ENCODE data around the gene SEZ6. TPM values are rescaled to one million over a fixed set of nuclear protein-coding genes. Genes with fewer than 3 reads are reported as not detected.

The SEZ6 gene
- total RNA-seq, 4 donors from 2014 or later, result not detected

DNA sequence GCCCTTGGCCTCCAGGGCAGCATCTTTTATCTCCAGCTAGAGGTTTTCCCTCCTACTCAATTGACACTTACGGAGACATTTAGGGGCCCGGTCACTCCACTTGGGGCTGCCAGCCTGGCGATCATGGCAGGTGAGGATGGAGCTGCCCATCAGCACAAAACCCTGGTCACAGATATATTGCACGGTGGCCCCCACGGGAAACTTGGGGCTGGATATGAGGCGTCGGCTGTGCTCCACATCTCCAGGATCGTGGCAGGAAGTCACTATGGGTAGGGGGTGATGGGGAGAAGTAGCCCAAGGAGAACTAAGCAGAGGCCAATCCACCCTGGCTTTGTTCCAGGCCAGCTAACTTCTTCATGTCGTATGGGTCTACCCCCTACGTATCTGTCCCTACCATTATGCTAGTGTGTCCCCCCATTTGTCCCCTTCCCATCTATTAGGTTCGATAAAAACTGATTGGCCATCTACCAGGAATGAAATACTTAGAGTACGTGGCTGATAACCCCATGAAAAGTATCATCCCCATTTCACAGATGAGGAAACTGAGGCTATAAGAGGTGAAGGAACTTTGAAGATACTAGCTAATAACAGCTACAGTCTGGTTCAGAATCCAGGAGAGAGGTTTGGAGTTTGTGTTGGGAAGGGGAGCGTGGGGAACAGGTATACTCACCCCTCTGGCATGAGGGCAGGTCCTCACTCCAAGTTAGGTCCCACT lies 48.4 kb downstream of the SEZ6 start:
- H3K4me1 ChIP-seq, result peaks cover 0 to 11% of the 10 kb centered on the region in 2 donors
- no peaks in the 10 kb centered on the region for H3K9me3 ChIP-seq
- no peak overlapping the region for H3K4me3 ChIP-seq (replicated peaks in 1 of 3)
- intact Hi-C loops (cut with DNase I), result loop anchor here (10.0 kb wide), 1 partner anchor 623 kb away; the partner anchor contains the start of genes IFT20 and TNFAIP1
- no peak overlapping the region for H3K27ac ChIP-seq
- H3K27me3 ChIP-seq, result no peaks in the 10 kb centered on the region
- 90 to 94% methylated on average over 11 to 13 of the region's 13 CpGs for WGBS, 2 donors
- no peaks in the 10 kb centered on the region for H3K36me3 ChIP-seq
- no peak for DNase-seq
- TF ChIP-seq POLR2A (IDR thresholded peaks at IDR 0.05), result no peak
- TF ChIP-seq, protein P1, sequence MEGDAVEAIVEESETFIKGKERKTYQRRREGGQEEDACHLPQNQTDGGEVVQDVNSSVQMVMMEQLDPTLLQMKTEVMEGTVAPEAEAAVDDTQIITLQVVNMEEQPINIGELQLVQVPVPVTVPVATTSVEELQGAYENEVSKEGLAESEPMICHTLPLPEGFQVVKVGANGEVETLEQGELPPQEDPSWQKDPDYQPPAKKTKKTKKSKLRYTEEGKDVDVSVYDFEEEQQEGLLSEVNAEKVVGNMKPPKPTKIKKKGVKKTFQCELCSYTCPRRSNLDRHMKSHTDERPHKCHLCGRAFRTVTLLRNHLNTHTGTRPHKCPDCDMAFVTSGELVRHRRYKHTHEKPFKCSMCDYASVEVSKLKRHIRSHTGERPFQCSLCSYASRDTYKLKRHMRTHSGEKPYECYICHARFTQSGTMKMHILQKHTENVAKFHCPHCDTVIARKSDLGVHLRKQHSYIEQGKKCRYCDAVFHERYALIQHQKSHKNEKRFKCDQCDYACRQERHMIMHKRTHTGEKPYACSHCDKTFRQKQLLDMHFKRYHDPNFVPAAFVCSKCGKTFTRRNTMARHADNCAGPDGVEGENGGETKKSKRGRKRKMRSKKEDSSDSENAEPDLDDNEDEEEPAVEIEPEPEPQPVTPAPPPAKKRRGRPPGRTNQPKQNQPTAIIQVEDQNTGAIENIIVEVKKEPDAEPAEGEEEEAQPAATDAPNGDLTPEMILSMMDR (IDR thresholded peaks at IDR 0.05), result no peak

DNA sequence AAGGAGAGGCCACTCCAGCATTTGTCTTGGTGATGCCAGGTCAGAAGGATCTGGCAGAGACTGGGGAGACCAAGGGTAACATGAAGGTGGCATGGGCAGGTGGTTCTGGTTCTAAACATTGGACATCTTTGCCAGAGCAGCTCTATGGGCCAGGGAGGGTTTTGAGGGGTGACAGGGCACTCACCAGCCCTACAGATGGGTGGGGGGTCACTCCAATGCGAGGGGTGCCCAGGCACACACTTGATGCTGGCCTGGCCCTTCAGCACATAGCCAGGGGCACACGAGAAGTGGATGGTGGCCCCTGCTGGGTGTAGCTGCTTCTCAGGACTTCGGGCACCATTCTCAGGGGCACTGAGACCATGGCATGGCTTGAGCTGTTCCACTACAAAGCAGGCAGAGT lies 49.0 kb downstream of the SEZ6 start:
- intact Hi-C loops (cut with DNase I), result loop anchor here (10.0 kb wide), 1 partner anchor 622 kb away; the partner anchor contains the start of genes IFT20 and TNFAIP1
- TF ChIP-seq, protein P1 (IDR thresholded peaks at IDR 0.05), result no peak
- TF ChIP-seq POLR2A (IDR thresholded peaks at IDR 0.05), result no peak
- Histone ChIP-seq H3K27ac (no peak overlapping the region), H3K36me3 (no peaks in the 10 kb centered on the region), H3K4me3 (replicated peaks in 1 of 3) (no peak overlapping the region), H3K4me1 (peaks cover 0 to 11% of the 10 kb centered on the region in 2 donors), H3K27me3 (no peaks in the 10 kb centered on the region), H3K9me3 (no peaks in the 10 kb centered on the region)
- WGBS, 2 donors, result 100% methylated on average over 2 of the region's 3 CpGs; no CpG with 5 or more reads in 1 of the 2 donors
- DNase-seq, result no peak

DNA sequence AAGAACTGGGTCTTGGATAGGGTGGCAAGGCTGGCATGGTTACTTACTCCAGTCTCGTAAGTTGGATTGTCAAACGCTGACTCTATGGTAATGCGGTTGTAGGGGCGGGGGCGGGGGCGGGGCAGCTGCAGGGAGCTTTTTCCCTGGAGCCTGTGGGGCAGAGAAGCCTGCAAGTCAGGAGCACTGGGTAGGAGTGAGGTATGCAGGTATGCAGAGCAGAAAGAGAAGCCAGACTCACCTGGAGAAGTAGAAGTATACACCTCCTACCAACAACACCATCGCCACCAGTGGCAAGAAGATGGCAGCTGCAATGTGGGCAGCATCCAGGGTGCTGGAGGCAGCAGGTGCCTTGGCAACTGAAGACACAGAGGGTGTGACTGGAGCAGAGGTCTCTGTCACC lies 49.7 kb downstream of the SEZ6 start:
- intact Hi-C loops (cut with DNase I), result loop anchor here (10.0 kb wide), 1 partner anchor 621 kb away; the partner anchor contains the start of genes IFT20 and TNFAIP1
- peaks cover 0 to 11% of the 10 kb centered on the region in 2 donors for H3K4me1 ChIP-seq
- no peak overlapping the region for H3K4me3 ChIP-seq (replicated peaks in 1 of 3)
- H3K27ac ChIP-seq, result no peak overlapping the region
- 67 to 68% methylated on average over 7 of the region's 7 CpGs for WGBS, 2 donors
- no peaks in the 10 kb centered on the region for H3K9me3 ChIP-seq
- no peaks in the 10 kb centered on the region for H3K36me3 ChIP-seq
- no peaks in the 10 kb centered on the region for H3K27me3 ChIP-seq
- no peak for TF ChIP-seq POLR2A (IDR thresholded peaks at IDR 0.05)
- TF ChIP-seq, protein P1 (IDR thresholded peaks at IDR 0.05), result no peak
- no peak for DNase-seq

DNA sequence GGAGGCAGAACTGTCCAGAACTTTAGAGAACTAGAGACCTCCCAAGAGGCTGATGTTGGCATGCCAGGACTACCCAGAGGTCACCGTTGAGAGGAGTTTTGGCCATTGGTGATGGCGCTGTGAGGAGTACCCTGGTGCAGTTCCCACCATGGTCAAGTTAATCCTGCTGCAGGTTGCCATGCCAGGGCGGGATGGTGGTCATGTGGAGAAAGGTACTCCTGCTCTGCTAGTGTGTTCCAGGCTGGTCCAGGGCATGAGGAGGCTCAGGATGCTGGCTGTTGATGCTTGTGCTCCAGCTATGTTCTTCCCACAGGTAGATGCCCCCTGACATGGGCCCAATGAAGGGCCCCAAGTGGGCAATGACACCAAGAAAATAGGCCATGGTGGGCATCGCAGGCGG lies 50.4 kb downstream of the SEZ6 start:
- H3K27me3 ChIP-seq, result no peaks in the 10 kb centered on the region
- H3K36me3 ChIP-seq, result no peaks in the 10 kb centered on the region
- H3K4me3 ChIP-seq (replicated peaks in 1 of 3), result no peak overlapping the region
- intact Hi-C loops (cut with DNase I), result loop anchor here (10.0 kb wide), 1 partner anchor 621 kb away; the partner anchor contains the start of genes IFT20 and TNFAIP1
- no peak overlapping the region for H3K27ac ChIP-seq
- 87 to 89% methylated on average over 4 to 5 of the region's 5 CpGs for WGBS, 2 donors
- H3K4me1 ChIP-seq, result peaks cover 0 to 11% of the 10 kb centered on the region in 2 donors
- H3K9me3 ChIP-seq, result no peaks in the 10 kb centered on the region
- DNase-seq, result no peak
- TF ChIP-seq POLR2A (IDR thresholded peaks at IDR 0.05), result no peak
- TF ChIP-seq, protein P1 (IDR thresholded peaks at IDR 0.05), result no peak

DNA sequence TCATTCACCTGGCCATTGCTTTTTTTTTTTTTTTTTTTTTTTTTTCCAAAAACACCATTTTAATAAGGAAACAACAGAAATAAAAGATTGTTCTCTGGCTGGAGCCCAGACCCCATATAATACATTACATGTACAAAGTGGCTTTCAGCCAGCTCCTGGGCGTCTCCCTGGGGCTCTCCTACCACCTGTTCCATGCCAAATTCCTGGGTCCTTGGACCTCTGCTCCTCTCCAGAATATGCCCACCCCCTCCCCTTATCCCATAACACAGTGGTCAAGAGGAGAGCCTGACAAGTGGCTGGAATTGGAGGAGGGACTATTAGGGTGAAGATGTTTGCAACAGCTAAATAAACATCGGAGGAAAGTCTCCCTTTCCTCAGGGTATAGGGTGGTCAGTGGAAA lies 50.9 kb downstream of the SEZ6 start:
- Histone ChIP-seq H3K4me1 (peaks cover 0 to 11% of the 10 kb centered on the region in 2 donors), H3K4me3 (replicated peaks in 1 of 3) (no peak overlapping the region), H3K27me3 (no peaks in the 10 kb centered on the region), H3K36me3 (no peaks in the 10 kb centered on the region), H3K9me3 (no peaks in the 10 kb centered on the region), H3K27ac (no peak overlapping the region)
- TF ChIP-seq, protein P1 (IDR thresholded peaks at IDR 0.05), result no peak
- no peak for TF ChIP-seq POLR2A (IDR thresholded peaks at IDR 0.05)
- intact Hi-C loops (cut with DNase I), result loop anchor here (5.0 to 10.0 kb wide), 2 partner anchors 228 to 620 kb away; partner anchors contain the start of genes IFT20, NEK8, TLCD1 and TNFAIP1
- no peak for DNase-seq
- 77 to 85% methylated on average over 2 of the region's 2 CpGs for WGBS, 2 donors
